ENCODE measurements around the gene RFX1.
A peak's percentile ranks its signal among the peaks of the same experiment; 100 is the strongest.
"Not testable (repeated sequence)": the region's sequence is repeated elsewhere in the genome, so short reads cannot be mapped to it uniquely, and the experiment has no call there.

RFX1 gene

DNA sequence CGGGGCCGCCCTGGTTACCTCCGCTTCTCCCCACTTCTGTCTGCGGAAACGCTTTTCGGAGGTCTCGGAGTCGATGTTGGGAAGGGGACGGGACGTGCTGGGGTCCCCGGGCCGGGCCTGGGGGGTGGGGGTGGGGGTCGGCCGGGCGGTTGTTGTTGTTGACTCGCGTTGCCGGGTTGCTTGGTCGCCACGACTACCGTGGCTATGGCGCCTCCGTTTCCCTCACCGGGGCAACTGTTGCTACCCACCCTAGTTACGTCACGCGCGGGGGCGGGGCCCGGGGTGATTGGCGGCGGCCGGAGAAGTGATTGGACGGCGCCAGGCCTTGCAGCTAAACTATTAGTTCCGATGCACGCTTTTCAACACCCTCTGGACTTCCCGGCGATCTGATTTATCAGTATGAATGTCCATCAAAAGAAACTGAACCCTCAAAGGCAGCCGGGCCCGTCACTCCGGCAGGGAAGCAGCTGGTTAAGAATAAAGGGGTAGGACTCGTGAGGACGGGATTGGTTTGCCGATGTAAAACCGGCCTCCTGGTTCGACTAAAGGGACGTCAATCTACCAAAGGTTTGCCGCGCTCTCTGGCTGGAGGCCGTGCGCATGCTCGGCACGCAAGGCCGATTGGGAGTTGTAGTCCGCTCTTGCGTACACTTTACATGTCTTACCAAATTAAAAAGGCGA, at the start of gene RFX1:
TSS of gene RFX1 (minus strand) at position 236 of the 681 bp plus-strand sequence. CDS start 12,477 bp downstream, outside the sequence.
- peak; percentile 100 for DNase-seq

DNA sequence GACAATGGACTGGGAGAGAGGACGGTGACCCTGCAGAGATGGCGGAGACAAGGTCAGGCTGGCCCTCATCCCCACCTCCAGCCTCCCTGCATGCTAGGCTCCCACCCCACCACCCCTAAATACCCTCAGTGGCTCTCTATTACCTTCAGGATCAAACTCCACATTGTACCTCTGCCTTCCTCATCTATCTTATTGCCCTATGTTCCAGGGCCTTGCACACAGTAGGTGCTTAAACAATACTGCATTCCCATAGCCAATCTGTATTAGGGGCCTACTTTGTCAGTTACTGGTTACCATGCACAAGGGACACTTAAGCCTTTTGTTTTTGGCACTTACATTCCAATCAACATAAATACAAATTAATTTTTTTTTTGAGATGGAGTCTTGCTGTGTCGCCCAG, 49.3 kb upstream of the RFX1 start:
- DNase-seq = no peak

DNA sequence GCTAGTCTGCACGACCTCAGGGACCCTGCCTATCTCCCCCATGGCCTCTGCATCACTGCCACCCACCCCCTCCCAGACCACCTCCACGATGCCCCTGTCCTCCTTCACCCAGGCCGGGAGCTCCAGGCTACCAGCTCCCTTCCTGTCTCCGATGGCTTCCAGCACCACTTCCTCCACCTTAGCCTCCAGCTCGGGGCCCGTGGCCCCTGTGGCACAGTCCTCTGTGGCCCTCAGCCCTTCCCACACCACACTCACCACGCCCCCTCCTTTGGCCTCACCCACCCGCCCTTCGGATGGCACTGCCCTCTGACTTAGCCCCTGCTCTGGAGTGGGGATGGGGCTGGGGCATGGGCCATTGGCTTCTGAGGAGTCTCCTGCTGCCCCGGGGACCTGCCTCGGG, 48.6 kb upstream of the RFX1 start:
- no peak for DNase-seq

GRCh38 chr19:14054099-14054498, 48.0 kb upstream of the RFX1 start:
- no peak for DNase-seq

- DNase-seq = no peak
Measured at GRCh38 chr19:14053500-14053899, 47.4 kb upstream of the RFX1 start.

- DNase-seq = no peak
Measured at GRCh38 chr19:14053032-14053431, 46.9 kb upstream of the RFX1 start.

DNA sequence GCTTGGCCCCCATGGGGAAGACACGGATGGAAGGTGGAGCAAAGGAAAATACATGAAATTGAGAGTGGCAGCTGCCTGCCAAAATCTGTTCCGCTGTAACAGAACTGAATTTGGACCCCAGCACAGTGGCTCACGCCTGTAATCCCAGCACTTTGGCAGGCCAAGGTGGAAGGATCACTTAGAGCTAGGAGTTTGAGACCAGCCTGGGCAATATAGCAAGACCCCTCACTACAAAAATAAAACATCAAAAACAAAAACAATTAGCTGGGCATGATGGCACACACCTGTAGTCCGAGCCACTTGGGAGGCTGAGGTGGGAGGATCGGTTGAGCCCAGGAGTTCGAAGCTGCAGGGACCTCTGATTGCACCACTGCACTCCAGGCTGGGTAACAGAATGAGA, 46.4 kb upstream of the RFX1 start:
- no peak for DNase-seq

- no peak for DNase-seq
Measured at GRCh38 chr19:14051980-14052379, 45.9 kb upstream of the RFX1 start.

GRCh38 chr19:14050961-14051360, 44.8 kb upstream of the RFX1 start:
- not testable (repeated sequence) for DNase-seq

GRCh38 chr19:14050512-14050911, 44.4 kb upstream of the RFX1 start:
- no peak for DNase-seq

DNA sequence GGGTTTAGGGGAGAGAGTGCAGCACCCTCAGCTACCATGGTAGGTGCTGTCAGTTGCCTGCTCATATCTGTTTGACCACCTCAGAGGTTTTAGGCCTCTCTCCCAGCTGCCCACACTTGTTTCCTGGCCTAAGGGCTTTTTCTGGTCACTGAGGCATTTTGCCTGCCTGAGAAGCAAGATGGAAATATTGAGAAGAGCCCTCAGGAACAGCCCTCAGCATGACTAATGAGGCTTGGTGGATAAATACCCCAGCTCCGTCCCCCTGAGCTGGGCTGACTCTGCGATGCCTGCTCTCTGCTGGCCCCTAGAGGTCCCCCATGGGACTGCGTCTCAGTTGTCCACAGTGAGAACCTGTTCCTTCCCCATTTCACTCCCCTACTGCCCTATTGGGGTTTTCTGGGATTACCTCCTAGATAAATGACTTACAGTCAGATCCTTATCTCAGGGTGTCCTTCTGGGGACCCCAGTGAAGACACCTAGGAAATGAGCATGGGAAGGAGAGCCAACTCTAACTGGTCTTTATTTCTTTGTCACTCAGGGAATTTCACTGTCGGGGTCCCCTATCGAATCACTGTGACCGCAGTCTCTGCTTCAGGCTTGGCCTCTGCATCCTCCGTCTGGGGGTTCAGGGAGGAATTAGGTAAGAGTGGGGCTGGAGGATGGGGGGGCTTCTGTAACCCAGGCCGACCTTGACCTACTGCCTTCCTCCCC, 42.5 kb upstream of the RFX1 start:
- peak; percentile 92 for DNase-seq

DNA sequence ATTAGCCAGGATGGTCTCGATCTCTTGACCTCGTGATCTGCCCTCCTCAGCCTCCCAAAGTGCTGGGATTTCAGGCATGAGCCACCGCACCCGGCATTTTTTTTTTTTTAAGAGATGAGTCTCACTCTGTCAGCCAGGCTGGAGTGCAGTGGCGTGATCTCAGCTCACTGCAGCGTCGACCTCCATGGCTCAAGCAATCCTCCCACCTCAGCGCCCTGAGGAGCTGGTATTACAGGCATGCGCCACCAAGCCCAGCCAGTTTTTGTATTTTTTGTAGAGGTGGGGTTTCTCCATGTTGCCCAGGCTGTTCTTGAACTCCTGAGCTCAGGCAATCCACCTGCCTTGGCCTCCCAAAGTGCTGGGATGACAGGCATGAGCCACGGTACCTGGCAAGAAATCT, 41.7 kb upstream of the RFX1 start:
- not testable (repeated sequence) for DNase-seq

- DNase-seq = not testable (repeated sequence)
Measured at GRCh38 chr19:14042659-14043608, 36.8 kb upstream of the RFX1 start.

- no peak for DNase-seq
Measured at GRCh38 chr19:14039181-14039580, 33.1 kb upstream of the RFX1 start.

GRCh38 chr19:14035706-14036105, 29.6 kb upstream of the RFX1 start:
- no peak for DNase-seq

DNA sequence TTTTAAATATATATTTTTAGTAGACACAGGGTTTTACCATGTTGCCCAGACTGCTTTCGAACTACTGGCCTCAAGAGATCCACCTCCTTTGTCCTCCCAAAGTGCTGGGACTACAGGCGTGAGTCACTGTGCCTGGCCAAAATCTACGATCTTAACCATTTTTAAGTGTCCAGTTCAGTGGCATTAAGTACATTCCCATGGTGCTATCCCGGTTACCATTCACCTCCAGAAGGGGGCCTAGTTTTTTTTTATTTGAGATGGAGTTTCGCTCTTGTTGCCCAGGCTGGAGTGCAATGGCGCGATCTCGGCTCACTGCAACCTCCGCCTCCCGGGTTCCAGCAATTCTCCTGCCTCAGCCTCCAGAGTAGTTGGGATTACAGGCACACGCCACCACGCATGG, 29.0 kb upstream of the RFX1 start:
- DNase-seq = not testable (repeated sequence)

GRCh38 chr19:14033946-14034345, 27.8 kb upstream of the RFX1 start:
- DNase-seq = no peak

DNA sequence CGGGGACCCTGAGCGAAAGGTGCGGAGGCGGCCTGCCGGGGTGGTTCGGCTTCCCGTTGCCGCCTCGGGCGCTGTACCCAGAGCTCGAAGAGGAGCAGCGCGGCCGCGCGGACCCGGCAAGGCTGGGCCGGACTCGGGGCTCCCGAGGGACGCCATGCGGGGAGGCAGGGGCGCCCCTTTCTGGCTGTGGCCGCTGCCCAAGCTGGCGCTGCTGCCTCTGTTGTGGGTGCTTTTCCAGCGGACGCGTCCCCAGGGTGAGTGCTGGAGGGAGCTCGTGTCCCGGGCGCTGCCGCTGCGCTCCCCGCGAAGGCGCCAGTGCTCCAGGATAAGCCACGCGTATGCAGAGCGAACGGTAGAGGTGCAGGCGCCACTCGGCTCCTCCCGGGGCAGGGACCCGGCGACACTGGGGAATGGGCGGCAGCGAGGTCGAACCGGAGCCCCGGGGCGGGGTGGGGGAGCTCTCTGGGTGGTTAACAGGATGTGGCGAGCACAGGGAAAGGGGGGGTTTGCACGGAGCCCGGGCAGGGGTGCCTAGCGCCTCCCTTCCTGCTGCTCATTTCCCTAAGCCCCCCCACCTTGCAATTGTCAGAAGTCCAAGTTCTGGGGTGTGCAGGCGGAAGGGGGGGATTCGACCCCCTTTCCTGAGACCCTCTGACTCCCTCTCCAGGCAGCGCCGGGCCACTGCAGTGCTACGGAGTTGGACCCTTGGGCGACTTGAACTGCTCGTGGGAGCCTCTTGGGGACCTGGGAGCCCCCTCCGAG, 25.8 kb upstream of the RFX1 start, which contains the start of gene IL27RA:
TSS of gene IL27RA (plus strand) at position 44 of the 762 bp plus-strand sequence. CDS start at position 155, 111 bp downstream.
- peak; percentile 86 for DNase-seq

GRCh38 chr19:14030997-14031718, 25.0 kb upstream of the RFX1 start:
- DNase-seq = no peak

DNA sequence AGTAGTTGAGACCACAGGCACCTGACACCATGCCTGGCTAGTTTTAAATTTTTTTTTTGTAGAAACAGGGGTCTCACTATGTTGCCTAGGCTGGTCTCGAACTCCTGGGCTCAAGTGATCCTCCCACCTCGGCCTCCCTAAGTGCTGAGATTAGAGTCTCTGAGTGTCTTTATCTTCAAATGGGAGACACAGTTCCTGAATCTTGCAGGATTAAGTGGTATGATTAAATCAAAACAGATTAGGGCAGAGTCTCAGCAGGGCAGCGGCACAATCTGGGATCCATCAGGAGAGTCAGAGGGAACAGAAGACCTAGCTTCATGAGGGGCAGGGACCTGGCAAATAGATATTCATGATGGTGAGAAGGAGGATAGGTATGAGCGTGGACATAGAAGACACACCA, 22.8 kb upstream of the RFX1 start:
- no peak for DNase-seq

DNA sequence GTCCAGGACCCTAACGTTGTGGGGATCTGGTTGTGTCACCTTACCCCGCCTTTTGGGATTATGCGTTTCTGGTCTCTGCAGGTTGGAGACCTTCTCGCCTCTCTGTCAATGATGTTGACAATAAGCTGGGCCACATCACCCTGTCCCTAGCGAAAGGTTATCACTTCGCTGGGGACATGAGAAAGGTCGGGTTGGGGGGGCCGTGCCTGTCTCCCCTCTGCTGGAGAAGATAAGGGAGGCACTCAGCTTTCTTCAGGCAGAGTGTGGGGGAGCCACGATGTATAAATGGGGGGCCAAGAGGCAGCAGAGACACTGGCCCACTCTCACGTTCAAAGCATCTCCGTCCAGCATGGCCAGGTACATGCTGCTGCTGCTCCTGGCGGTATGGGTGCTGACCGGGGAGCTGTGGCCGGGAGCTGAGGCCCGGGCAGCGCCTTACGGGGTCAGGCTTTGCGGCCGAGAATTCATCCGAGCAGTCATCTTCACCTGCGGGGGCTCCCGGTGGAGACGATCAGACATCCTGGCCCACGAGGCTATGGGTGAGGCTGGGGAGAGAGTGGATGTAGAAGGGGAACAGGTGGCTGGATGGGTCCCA, 21.8 kb upstream of the RFX1 start, which contains the start of gene RLN3:
TSS of gene RLN3 (plus strand) at position 293 of the 595 bp plus-strand sequence. CDS start at position 350, 57 bp downstream.
- no peak for DNase-seq

Measured in activated CD8-positive, alpha-beta memory T cell treated with anti-CD3 and anti-CD28 coated beads, Interleukin-2, amount 50 U/mL, for 48 hours (primary cell).